GM12864 (cell line): ENCODE measurements around the gene SYNRG.

Experiments
- DNase-seq: peaks from one replicate; pipeline ENCODE4 v3.0.0-alpha.2; 2011; ENCODE audit warnings: low read depth
- H3K4me3 ChIP-seq: 2 replicates; pipeline ENCODE4 v1.5.1; 2011; ENCODE audit warnings: mild to moderate bottlenecking, low read depth, low read length, control low read depth
- CTCF ChIP-seq: IDR thresholded peaks from 2 replicates; pipeline ENCODE4 v1.5.1; 2011; ENCODE audit warnings: low read depth, mild to moderate bottlenecking, moderate library complexity, low read length, control low read depth, inconsistent platforms; ENCODE audit errors: missing control alignments

Gene SYNRG

GRCh38 chr17:37558299-37558698 is 50.9 kb downstream of the SYNRG start:
- H3K4me3 ChIP-seq: no peak overlapping the region
- no peak for DNase-seq
- no peak for TF ChIP-seq CTCF

GRCh38 chr17:37557482-37557881 is 51.7 kb downstream of the SYNRG start:
- TF ChIP-seq CTCF: no peak
- DNase-seq: no peak
- no peak overlapping the region for H3K4me3 ChIP-seq

DNA sequence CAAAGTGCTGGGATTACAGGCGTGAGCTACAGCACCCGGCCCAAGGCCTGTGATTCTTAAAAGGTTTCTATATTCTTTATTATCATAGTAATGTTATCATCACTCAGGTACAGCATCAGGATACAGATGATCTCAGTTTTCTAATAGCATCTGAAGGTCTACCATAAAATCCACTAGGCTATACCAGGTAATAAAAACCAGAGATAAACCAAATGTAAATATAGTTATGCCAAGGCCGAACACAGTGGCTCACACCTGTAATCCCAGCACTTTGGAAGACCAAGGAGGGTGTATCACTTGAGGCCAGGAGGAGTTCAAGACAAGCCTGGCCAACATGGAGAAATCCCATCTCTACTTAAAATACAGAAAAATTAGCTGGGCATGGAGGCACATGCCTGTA is 53.8 kb downstream of the SYNRG start:
- no peak for TF ChIP-seq CTCF
- no peak overlapping the region for H3K4me3 ChIP-seq

GRCh38 chr17:37553401-37553966 is 55.7 kb downstream of the SYNRG start:
- H3K4me3 ChIP-seq: no peak overlapping the region
- DNase-seq: no peak
- no peak for TF ChIP-seq CTCF

More for the DNA sequence above, 53.8 kb downstream of the SYNRG start:
- no peak for DNase-seq

- TF ChIP-seq CTCF: no peak
Measured at GRCh38 chr17:37551788-37552187, 57.4 kb downstream of the SYNRG start.

GRCh38 chr17:37547986-37548385 is 61.2 kb downstream of the SYNRG start:
- no peak for DNase-seq
- no peak overlapping the region for H3K4me3 ChIP-seq
- no peak for TF ChIP-seq CTCF

More at GRCh38 chr17:37551788-37552187, 57.4 kb downstream of the SYNRG start:
- DNase-seq: no peak
- no peak overlapping the region for H3K4me3 ChIP-seq

DNA sequence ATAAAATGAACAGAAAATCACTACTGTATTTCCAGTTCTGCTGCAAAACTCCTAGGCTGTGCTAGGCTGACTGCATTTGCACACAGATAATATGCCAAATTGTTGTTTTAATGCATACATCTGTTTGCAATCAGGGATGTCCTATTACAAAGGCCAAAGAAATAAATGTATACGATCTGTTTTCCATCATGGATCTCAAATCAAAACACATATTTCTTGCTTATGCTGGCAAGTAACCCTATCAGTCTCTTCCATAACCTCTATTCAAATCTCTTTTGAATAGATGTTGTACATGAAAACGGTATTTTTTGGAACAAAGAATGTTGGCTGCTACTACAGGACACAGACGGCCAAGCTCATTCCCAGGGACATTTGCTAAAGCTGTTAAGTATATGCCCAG is 62.9 kb downstream of the SYNRG start:
- no peak for DNase-seq
- H3K4me3 ChIP-seq: no peak overlapping the region
- no peak for TF ChIP-seq CTCF
